GM21367 (cell line): ENCODE data around the gene CD99L2.
"Not testable (repeated sequence)": the region's sequence is repeated elsewhere in the genome, so short reads cannot be mapped to it uniquely, and the experiment has no call there.

Source experiments
- ATAC-seq: cut with Tn5 transposase; IDR thresholded peaks from one replicate; pipeline ENCODE4 v1.9.1; 2021; ENCODE audit not compliant: unreplicated experiment

Gene CD99L2

GRCh38 chrX:150897421-150898320, 797 bp downstream of the CD99L2 start:
- ATAC-seq: no peak

GRCh38 chrX:150896632-150897031, 1.8 kb downstream of the CD99L2 start:
- ATAC-seq: no peak

GRCh38 chrX:150893936-150894335, 4.5 kb downstream of the CD99L2 start:
- no peak for ATAC-seq

- ATAC-seq: no peak
These were observed 9.3 kb downstream of the CD99L2 start for GRCh38 chrX:150889131-150889530.

GRCh38 chrX:150887906-150888465, 10.5 kb downstream of the CD99L2 start:
- ATAC-seq: no peak

- not testable (repeated sequence) for ATAC-seq
These were observed 11.2 kb downstream of the CD99L2 start for GRCh38 chrX:150887268-150887667.

GRCh38 chrX:150886381-150886780, 12.1 kb downstream of the CD99L2 start:
- ATAC-seq: no peak

GRCh38 chrX:150880808-150881165, 17.7 kb downstream of the CD99L2 start:
- ATAC-seq: no peak

- ATAC-seq: peak; percentile 85
These were observed 18.3 kb downstream of the CD99L2 start for GRCh38 chrX:150879855-150880807.

GRCh38 chrX:150875621-150876020, 22.8 kb downstream of the CD99L2 start:
- not testable (repeated sequence) for ATAC-seq

- no peak for ATAC-seq
These were observed 24.0 kb downstream of the CD99L2 start for GRCh38 chrX:150874448-150874847.

GRCh38 chrX:150873616-150874015, 24.9 kb downstream of the CD99L2 start:
- peak; percentile 73 for ATAC-seq

- no peak for ATAC-seq
These were observed 25.6 kb downstream of the CD99L2 start for GRCh38 chrX:150872773-150873336.

GRCh38 chrX:150871341-150871811, 27.1 kb downstream of the CD99L2 start:
- ATAC-seq: no peak

GRCh38 chrX:150870487-150871340, 27.8 kb downstream of the CD99L2 start:
- no peak for ATAC-seq

GRCh38 chrX:150870029-150870428, 28.4 kb downstream of the CD99L2 start:
- ATAC-seq: no peak

- no peak for ATAC-seq
These were observed 29.0 kb downstream of the CD99L2 start for GRCh38 chrX:150869450-150869849.

- no peak for ATAC-seq
These were observed 29.8 kb downstream of the CD99L2 start for GRCh38 chrX:150868625-150869024.

GRCh38 chrX:150864127-150864526, 34.3 kb downstream of the CD99L2 start:
- no peak for ATAC-seq

- ATAC-seq: no peak
These were observed 35.3 kb downstream of the CD99L2 start for GRCh38 chrX:150863191-150863590.
